Psoas muscle (tissue), 8 donors: ENCODE results near the gene COL23A1. TPM values are rescaled to one million over a fixed set of nuclear protein-coding genes. Genes with fewer than 3 reads are reported as not detected.

Source experiments
- ATAC-seq, 4 donors: fragments of 200-7000 bp; cut with Tn5 transposase; one replicate each; pipeline ENCODE4 v1.9.1; 2020; ENCODE audit warnings: moderate library complexity in 3 of 4, mild to moderate bottlenecking in 2 of 4
- DNase-seq, 2 donors: peaks; one replicate each; pipeline ENCODE4 v3.0.0-alpha.2; 2020
- H3K27ac ChIP-seq: fragments of 200-600 bp; one replicate; pipeline ENCODE4 v1.8.0; 2022
- H3K27me3 ChIP-seq, 3 donors: fragments of 200-600 bp in 1 of 3; one replicate each; pipeline versions ENCODE4 v1.6.1 to v1.8.0; 2013 to 2022; ENCODE audit warnings: low read length in 2 of 3, mild to moderate bottlenecking in 2 of 3, moderate library complexity in 1 of 3; ENCODE audit not compliant: insufficient read depth in 3 of 3
- H3K36me3 ChIP-seq, 2 donors: fragments of 200-600 bp in 1 of 2; one replicate each; pipeline versions ENCODE4 v1.6.1 to v1.8.0; 2013 to 2022; ENCODE audit warnings: low read depth in 1 of 2, mild to moderate bottlenecking in 1 of 2, moderate library complexity in 1 of 2; ENCODE audit not compliant: insufficient read depth in 1 of 2
- H3K4me1 ChIP-seq: fragments of 200-600 bp; one replicate; pipeline ENCODE4 v1.8.0; 2022
- H3K4me3 ChIP-seq: fragments of 200-600 bp; one replicate; pipeline ENCODE4 v1.8.0; 2022; ENCODE audit warnings: mild to moderate bottlenecking
- H3K9me3 ChIP-seq: fragments of 200-600 bp; one replicate; pipeline ENCODE4 v1.8.0; 2022
- WGBS, 3 donors: extraction: QIAGEN DNeasy Blood & Tissue Kit; methylation state at CpG; one replicate each; pipeline versions ENCODE4 v1.1.6 to v1.1.7; 2013; 5-methylcytosine and 5-hydroxymethylcytosine counted together
- intact Hi-C, 2 donors: fragments of 100-400 bp; cut with DNase I; formaldehyde crosslinking; loops; one replicate each; pipeline versions ENCODE4 v1.11.0 to v1.14.2; 2022
- polyA plus RNA-seq, 3 donors: library from polyadenylated mRNA; stranded (reverse); fragments of 200-250 nt; gene quantifications; one replicate each; pipeline ENCODE4 v1.2.3, GENCODE V29; 2013
- total RNA-seq, 4 donors: library from RNA; stranded (reverse); fragmentation: NEBNext Ultra II Directional in 2 of 4; extraction: Animal tissue kit (Norgen Biotek cat#: 25700) in 2 of 4; gene quantifications; one replicate each; pipeline versions ENCODE4 v1.2.1 to v1.2.4, GENCODE V29; 2021 to 2023
- TF ChIP-seq, protein P1 (sequence below): fragments of 200-600 bp; IDR thresholded peaks from one replicate; pipeline ENCODE4 v1.8.0; 2022; ENCODE audit warnings: antibody characterized with exemption
- donor health status: healthy with polysubstance abuse.
- donor health status: DM: no; HTN: no; CAD: no; lungs with moderate emphysema.
- donor health status: Bipolar disorder and iron deficiency.
- donor health status: healthy.
- donor health status: DM: yes; HTN: yes; CAD: no.
- donor health status: DM: no; HTN: no; CAD: no.
- donor health status: DM: no; HTN: no; CAD: no.
- donor health status: DM: yes; HTN: yes; CAD: no.

The COL23A1 gene
- total and polyA plus RNA-seq, 7 donors, result 0.66 to 3.0 (median 1.2) TPM

DNA sequence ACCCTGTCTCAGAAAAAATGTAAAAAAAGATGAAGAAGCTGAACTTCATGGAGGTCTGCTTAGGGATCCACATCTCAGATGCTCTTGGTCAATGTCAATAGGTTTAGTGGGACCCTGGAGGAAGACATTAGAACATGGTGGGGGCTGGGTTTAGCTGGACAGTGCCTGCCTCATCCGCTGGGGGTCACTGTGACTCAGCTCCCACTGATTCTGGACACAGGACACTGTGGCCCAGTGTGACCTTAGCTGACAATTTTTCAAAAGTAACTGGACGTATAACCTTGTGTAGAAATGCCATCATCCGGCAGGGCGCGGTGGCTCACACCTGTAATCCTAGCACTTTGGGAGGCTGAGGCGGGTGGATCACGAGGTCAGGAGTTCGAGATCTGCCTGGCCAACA is 393.2 kb downstream of the COL23A1 start:
- Histone ChIP-seq H3K9me3 (no peaks in the 10 kb centered on the region), H3K27ac (no peak overlapping the region), H3K4me1 (no peaks in the 10 kb centered on the region), H3K27me3 (no peaks in the 10 kb centered on the region), H3K36me3 (no peaks in the 10 kb centered on the region), H3K4me3 (no peak overlapping the region)
- ATAC-seq, result peak in 3 of 4 donors; percentile 47 to 60 (median 58)
- intact Hi-C loops, result no loop called here
- no peak for DNase-seq
- WGBS, 3 donors, result 66 to 80% (median 72%) methylated on average over 8 of the region's 8 CpGs
- TF ChIP-seq, protein P1, sequence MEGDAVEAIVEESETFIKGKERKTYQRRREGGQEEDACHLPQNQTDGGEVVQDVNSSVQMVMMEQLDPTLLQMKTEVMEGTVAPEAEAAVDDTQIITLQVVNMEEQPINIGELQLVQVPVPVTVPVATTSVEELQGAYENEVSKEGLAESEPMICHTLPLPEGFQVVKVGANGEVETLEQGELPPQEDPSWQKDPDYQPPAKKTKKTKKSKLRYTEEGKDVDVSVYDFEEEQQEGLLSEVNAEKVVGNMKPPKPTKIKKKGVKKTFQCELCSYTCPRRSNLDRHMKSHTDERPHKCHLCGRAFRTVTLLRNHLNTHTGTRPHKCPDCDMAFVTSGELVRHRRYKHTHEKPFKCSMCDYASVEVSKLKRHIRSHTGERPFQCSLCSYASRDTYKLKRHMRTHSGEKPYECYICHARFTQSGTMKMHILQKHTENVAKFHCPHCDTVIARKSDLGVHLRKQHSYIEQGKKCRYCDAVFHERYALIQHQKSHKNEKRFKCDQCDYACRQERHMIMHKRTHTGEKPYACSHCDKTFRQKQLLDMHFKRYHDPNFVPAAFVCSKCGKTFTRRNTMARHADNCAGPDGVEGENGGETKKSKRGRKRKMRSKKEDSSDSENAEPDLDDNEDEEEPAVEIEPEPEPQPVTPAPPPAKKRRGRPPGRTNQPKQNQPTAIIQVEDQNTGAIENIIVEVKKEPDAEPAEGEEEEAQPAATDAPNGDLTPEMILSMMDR, result peak; percentile 28

DNA sequence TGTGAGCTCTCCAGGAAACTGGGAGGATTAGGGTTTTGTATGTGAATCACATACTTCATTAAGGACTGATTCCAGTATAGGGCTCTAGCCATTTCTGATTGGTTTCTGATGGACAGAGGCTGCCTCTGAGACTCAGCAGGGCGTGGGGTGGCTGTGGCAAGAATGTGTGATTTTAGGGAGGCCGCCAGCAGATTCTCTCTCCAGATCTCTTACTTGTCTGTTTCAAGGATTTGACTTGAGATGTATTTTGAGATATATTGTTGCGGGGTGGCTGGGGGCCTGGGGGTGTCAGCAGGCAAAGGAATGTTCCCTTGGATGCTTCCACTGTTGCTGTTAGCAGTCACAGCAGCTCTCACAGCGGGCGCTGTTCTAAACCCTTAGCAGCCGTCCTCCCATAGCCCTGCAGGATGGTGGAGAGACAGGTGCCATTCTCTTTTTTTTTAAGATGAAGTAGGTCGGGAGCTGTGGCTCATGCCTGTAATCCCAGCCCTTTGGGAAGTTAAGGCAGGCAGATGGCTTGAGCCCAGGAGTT is 393.8 kb downstream of the COL23A1 start:
- WGBS, 3 donors, result 66 to 75% (median 67%) methylated on average over 7 of the region's 7 CpGs
- TF ChIP-seq, protein P1, result no peak
- no peaks in the 10 kb centered on the region for H3K36me3 ChIP-seq
- no peak overlapping the region for H3K4me3 ChIP-seq
- ATAC-seq (no peak), DNase-seq (no peak)
- H3K27ac ChIP-seq, result no peak overlapping the region
- no peaks in the 10 kb centered on the region for H3K9me3 ChIP-seq
- intact Hi-C loops, result no loop called here
- no peaks in the 10 kb centered on the region for H3K27me3 ChIP-seq
- H3K4me1 ChIP-seq, result no peaks in the 10 kb centered on the region

DNA sequence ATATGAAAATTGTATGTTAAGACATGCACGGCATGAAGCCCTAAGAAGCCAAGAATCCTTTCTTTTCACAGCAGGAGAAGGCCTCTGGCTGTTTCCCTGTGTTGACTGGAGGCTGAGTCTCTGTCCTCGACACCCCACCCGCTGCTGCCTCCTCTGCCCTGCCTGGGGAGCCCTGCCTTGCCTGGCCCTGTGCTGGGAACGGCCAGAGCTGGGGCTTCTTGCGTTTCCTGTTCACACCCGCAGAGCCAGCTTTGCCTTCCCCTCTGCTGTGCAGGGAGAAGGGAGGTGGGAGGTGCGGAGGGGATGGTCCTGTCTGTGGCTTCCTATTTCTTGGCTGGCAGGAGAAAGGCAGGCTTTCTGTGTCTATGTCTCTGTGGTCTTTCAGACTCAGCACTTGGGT is 396.2 kb downstream of the COL23A1 start:
- H3K4me1 ChIP-seq, result no peaks in the 10 kb centered on the region
- H3K4me3 ChIP-seq, result no peak overlapping the region
- ATAC-seq (no peak), DNase-seq (no peak)
- WGBS, 3 donors, result 37 to 49% (median 45%) methylated on average over 7 of the region's 7 CpGs
- intact Hi-C loops, result no loop called here
- H3K27me3 ChIP-seq, result no peaks in the 10 kb centered on the region
- TF ChIP-seq, protein P1, result no peak
- no peak overlapping the region for H3K27ac ChIP-seq
- no peaks in the 10 kb centered on the region for H3K36me3 ChIP-seq
- H3K9me3 ChIP-seq, result no peaks in the 10 kb centered on the region

DNA sequence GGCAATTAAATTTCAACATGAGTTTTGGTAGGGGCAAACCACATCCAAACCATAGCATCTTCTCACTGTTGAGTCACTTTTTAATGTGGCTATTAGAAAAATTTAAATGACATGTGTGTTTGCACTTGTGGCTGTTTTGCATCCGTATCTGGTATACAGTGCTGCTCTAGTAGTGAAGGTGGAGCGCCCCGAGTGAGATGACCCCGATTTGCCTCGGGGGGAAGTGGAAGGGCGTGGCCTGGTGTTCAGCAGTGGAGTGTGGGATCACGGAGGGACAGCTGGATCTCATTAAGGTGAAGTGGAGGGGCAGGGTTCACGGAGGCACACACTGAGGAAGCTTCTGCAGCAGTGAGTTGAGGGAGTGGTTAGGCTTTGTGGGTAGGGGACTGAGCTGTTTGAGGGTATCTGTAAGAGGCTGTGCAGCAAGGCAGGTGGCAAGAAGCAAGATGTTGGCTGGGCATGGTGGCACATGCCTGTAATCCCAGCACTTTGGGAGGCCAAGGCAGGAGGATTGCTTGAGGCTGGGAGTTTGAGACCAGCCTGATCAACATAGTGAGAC is 396.9 kb downstream of the COL23A1 start:
- TF ChIP-seq, protein P1, result no peak
- Histone ChIP-seq H3K4me1 (no peaks in the 10 kb centered on the region), H3K27ac (no peak overlapping the region), H3K9me3 (no peaks in the 10 kb centered on the region), H3K36me3 (no peaks in the 10 kb centered on the region), H3K27me3 (no peaks in the 10 kb centered on the region), H3K4me3 (no peak overlapping the region)
- no peak for ATAC-seq
- DNase-seq, result no peak
- intact Hi-C loops, result no loop called here
- whole genome bisulfite sequencing, 3 donors, result 58 to 71% (median 68%) methylated on average over 8 of the region's 8 CpGs

DNA sequence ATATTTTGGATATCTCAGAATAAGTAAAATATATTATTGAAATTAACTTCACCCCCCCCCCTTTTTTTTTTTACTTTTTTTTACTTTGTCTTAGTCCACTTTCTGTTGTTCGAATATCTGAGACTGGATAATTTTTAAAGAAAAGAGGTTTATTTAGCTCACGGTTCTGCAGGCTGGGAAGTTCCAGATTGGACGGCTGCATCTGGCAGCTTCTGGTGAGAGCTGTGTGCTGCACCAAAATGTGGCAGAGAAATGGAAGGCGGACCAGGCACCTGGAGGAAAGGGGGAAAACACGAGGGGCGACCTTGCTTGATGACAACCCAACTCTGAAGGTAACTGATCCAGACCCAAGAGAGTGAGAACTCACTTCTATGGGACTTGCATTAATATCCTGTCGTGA is 397.4 kb downstream of the COL23A1 start:
- H3K27me3 ChIP-seq, result no peaks in the 10 kb centered on the region
- H3K9me3 ChIP-seq, result no peaks in the 10 kb centered on the region
- DNase-seq (no peak), ATAC-seq (no peak)
- WGBS, 3 donors, result 92 to 95% (median 94%) methylated on average over 7 of the region's 7 CpGs
- H3K27ac ChIP-seq, result no peak overlapping the region
- no peak overlapping the region for H3K4me3 ChIP-seq
- H3K4me1 ChIP-seq, result no peaks in the 10 kb centered on the region
- H3K36me3 ChIP-seq, result no peaks in the 10 kb centered on the region
- TF ChIP-seq, protein P1, result no peak
- intact Hi-C loops, result no loop called here
